GM13977 (cell line): ENCODE measurements around the gene PDP2.

ENCODE experiments used
- DNase-seq: peaks from one replicate; pipeline ENCODE4 v3.0.0; 2012; ENCODE audit warnings: low spot score
- CTCF ChIP-seq: IDR thresholded peaks from 2 replicates; pipeline ENCODE4 v1.5.1; 2012; ENCODE audit warnings: mild to moderate bottlenecking, control low read depth; ENCODE audit not compliant: insufficient read depth; ENCODE audit errors: extremely low read depth, missing control alignments
- in situ Hi-C: fragments of 300-500 bp; cut with MboI; formaldehyde crosslinking; loops from one replicate; pipeline ENCODE4 v1.12.0; 2022; ENCODE audit warnings: low sequenced_read_pairs, low pct_unique_long_range_greater_than_20kb, mixed read lengths, inconsistent platforms; ENCODE audit not compliant: unreplicated experiment

Gene PDP2

GRCh38 chr16:66908762-66909559 is 28.6 kb downstream of the PDP2 start:
- in situ Hi-C loops: no loop called here
- DNase-seq: no peak
- TF ChIP-seq CTCF: no peak

GRCh38 chr16:66910175-66910940 is 30.0 kb downstream of the PDP2 start:
- DNase-seq: no peak
- in situ Hi-C loops: no loop called here
- no peak for TF ChIP-seq CTCF

DNA sequence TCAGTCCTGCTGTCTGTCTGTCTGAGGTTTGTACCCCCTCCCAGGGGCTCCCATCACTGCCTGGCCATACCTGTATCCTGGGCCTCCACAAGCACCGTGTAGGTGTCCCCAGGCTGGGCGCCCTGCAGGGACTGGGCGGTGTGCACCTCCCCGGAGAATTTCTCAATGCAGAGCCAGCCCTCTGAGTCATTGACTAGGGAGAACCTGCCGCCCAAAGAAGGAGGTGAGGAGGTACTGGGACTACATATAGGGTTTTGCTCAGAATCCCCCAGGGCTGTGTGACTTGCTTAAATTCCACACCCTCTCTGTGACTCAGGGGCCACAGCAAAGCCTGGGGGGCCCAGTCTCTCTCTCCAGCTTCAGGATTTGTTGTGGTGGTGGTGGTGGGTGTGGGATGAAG is 30.8 kb downstream of the PDP2 start:
- in situ Hi-C loops: no loop called here
- DNase-seq: no peak
- TF ChIP-seq CTCF: no peak

GRCh38 chr16:66911801-66912200 is 31.5 kb downstream of the PDP2 start:
- no peak for DNase-seq
- in situ Hi-C loops: no loop called here
- TF ChIP-seq CTCF: no peak

GRCh38 chr16:66913081-66913480 is 32.8 kb downstream of the PDP2 start:
- DNase-seq: no peak
- TF ChIP-seq CTCF: no peak
- in situ Hi-C loops: no loop called here

DNA sequence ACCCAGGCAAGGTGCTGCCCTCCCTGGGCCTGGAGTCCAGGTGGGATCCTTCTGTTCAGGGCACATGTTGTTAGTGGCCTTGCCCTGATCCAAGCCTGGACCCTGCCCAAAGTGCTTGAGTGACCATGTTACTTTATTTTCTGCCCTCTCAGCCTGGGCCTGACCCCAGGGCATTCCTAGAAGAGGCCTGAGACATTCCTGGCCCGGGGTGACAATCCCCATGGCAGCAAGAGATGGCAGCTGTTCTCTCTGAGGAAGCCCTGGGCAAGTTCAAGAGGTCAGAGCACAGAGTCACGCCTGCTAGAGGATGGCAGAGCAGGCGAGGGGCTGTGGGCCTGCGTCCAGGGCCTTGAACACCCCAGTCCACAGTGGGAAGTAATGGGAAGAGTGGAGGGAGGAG is 33.4 kb downstream of the PDP2 start:
- no peak for TF ChIP-seq CTCF
- DNase-seq: no peak
- in situ Hi-C loops: no loop called here
